ENCODE measurements around the gene RPS23. TPM values are rescaled to one million over a fixed set of nuclear protein-coding genes. Genes with fewer than 3 reads are reported as not detected.

Gene RPS23
- total and polyA plus RNA-seq, 8 donors = 1,279 to 4,002 (median 3,342) TPM

DNA sequence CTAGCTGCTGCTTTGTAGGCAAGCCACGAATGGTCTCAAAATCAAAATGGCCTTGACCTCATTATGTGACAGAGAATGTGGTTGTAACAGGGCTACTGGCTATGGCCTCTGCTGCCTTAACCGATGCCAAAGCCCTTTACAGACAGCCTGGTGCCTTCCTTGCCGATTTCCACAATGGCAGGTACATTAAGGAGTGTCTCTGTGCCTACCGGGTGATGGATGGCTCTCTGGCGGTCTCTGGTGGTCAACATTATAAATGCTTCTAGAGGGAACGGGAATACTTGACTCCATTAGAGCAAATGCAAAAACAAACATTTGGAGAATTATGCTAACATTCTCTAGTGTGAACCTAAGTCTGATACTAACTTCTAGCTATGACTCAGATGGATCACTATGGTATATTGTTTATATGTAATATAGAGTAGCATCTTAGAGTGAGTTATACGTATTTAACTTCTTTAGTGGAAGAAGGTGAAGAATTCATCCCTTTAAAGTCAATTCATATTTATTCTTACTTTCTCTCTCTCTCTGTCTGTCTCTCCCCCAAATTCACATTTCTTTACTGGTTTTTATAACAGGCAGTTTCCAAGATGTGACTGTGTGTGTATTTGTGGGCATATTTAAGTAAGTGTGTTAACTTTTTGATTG, 52.5 kb downstream of the RPS23 start:
- DNase-seq (peak; percentile 16 to 74 (median 50)), ATAC-seq (peak; percentile 99)
- Histone ChIP-seq H3K27me3 (no peaks in the 10 kb centered on the region), H3K9me3 (no peaks in the 10 kb centered on the region), H3K4me1 (peaks cover 0 to 3% of the 10 kb centered on the region in 2 donors), H3K27ac (no peak overlapping the region), H3K36me3 (no peaks in the 10 kb centered on the region), H3K4me3 (no peak overlapping the region)
- intact Hi-C loops (cut with DNase I) = no loop called here
- TF ChIP-seq, protein P1, sequence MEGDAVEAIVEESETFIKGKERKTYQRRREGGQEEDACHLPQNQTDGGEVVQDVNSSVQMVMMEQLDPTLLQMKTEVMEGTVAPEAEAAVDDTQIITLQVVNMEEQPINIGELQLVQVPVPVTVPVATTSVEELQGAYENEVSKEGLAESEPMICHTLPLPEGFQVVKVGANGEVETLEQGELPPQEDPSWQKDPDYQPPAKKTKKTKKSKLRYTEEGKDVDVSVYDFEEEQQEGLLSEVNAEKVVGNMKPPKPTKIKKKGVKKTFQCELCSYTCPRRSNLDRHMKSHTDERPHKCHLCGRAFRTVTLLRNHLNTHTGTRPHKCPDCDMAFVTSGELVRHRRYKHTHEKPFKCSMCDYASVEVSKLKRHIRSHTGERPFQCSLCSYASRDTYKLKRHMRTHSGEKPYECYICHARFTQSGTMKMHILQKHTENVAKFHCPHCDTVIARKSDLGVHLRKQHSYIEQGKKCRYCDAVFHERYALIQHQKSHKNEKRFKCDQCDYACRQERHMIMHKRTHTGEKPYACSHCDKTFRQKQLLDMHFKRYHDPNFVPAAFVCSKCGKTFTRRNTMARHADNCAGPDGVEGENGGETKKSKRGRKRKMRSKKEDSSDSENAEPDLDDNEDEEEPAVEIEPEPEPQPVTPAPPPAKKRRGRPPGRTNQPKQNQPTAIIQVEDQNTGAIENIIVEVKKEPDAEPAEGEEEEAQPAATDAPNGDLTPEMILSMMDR (IDR thresholded peaks at IDR 0.05) = peak; percentile 73 to 85
